MCF 10A (cell line): ENCODE measurements around the gene GRK6. TPM values are rescaled to one million over a fixed set of nuclear protein-coding genes. Genes with fewer than 3 reads are reported as not detected.

ENCODE experiments used
- BruUV-seq: library from RNA; stranded (reverse); fragments of 400-500 nt; replicated peaks from 2 replicates; lab custom pipeline; 2021; lab: Mats Ljungman, UMichigan
- CTCF ChIA-PET: fragments of 300-600 bp; sonication (Branson Sonifier 250); formaldehyde crosslinking; extraction: SDS; loops from one replicate; lab custom pipeline; 2021; ENCODE audit warnings: antibody characterized with exemption, inconsistent platforms; lab: Yijun Ruan, JAX
- POLR2A ChIA-PET: fragments of 300-600, 350-650 bp; sonication (Branson Sonifier 250); formaldehyde crosslinking; extraction: SDS; loops from one replicate; lab custom pipeline; 2020; ENCODE audit warnings: antibody characterized with exemption, inconsistent platforms; lab: Yijun Ruan, JAX
- DNase-seq: peaks from one replicate; pipeline ENCODE4 v3.0.0-alpha.2; 2018; ENCODE audit not compliant: unreplicated experiment
- H3K27ac Mint-ChIP-seq: one replicate; pipeline ENCODE4 v1.8.0; 2022; ENCODE audit warnings: mild to moderate bottlenecking, low read depth, mixed read lengths; ENCODE audit not compliant: unreplicated experiment
- H3K27me3 Mint-ChIP-seq: one replicate; pipeline ENCODE4 v1.8.0; 2022; ENCODE audit warnings: mixed read lengths; ENCODE audit not compliant: insufficient read depth, unreplicated experiment
- H3K36me3 Mint-ChIP-seq: one replicate; pipeline ENCODE4 v1.8.0; 2022; ENCODE audit warnings: mild to moderate bottlenecking, moderate library complexity, mixed read lengths; ENCODE audit not compliant: insufficient read depth, unreplicated experiment
- H3K4me1 Mint-ChIP-seq: one replicate; pipeline ENCODE4 v1.8.0; 2022; ENCODE audit warnings: mixed read lengths; ENCODE audit not compliant: insufficient read depth, unreplicated experiment
- H3K4me3 Mint-ChIP-seq: one replicate; pipeline ENCODE4 v1.8.0; 2022; ENCODE audit warnings: mild to moderate bottlenecking, moderate library complexity, mixed read lengths; ENCODE audit not compliant: unreplicated experiment
- H3K9me3 Mint-ChIP-seq: one replicate; pipeline ENCODE4 v1.8.0; 2022; ENCODE audit warnings: mixed read lengths; ENCODE audit not compliant: unreplicated experiment
- CTCF ChIP-seq: fragments of 200-600 bp; IDR thresholded peaks from one replicate; pipeline ENCODE4 v1.8.0; 2022; ENCODE audit warnings: antibody characterized with exemption, mild to moderate bottlenecking; ENCODE audit not compliant: unreplicated experiment
- intact Hi-C: fragments of 100-400 bp; cut with micrococcal nuclease; formaldehyde crosslinking; loops from 2 replicates; pipeline ENCODE4 v1.14.1; 2022
- total RNA-seq: library from RNA; stranded (reverse); gene quantifications from 2 replicates; pipeline ENCODE4 v1.2.3, GENCODE V29; 2022

The GRK6 gene
- total RNA-seq, 1 experiment from 2014 or later = 52.0 TPM

DNA sequence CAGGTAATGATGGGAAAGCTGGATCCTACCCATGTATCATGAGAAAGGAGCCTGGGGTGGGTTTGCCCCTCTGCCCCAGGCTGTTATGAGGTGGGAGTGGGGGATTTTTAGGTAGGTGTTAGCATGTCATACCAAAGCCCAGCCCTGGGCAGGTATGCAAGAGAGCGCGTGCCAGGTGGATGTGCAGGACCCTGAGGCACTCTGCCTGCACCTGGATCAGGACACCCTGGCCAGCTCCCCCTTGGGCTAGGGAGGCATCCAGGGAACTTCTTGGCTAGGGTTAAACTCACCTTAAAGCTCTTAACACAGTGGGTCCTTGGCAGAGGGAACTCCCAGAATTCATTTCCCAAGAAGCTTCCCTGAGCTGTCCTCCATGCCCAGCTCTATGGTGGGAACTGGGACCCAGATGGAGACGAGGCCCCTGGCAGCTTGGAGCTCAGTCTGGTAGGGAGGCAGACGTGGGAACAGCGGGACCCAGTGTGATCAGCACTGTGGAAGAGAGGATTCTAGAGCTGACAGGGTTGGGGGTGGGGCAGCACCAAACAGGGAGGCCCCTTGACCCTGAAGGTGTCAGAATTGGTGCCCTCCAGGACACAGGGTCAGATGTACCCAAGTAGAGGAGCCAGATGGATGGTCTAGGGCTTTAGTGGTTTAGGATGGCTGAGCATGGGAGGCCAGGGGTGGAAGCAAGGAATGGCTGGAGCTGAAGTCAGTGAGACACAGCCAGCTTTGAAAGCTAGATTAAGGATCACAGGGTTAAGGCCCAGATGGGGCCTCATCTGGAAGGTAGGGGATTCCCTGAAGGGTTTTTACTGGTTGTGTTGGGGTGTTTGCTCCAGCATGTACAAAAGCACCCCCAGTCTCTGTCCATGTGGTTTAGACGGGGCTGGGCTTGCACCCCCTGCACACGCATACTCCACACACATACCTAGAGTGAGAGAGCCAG lies 17.9 kb downstream of the GRK6 start:
- ChIA-PET CTCF (interaction anchor here (0.5 to 5.2 kb wide), 6 partner anchors 11 to 155 kb away, joined by 3 to 54 read pairs (median 24); partner anchors contain the start of gene GRK6), POLR2A (interaction anchor here (5.6 to 17.7 kb wide), 2 partner anchors 11 to 16 kb away, joined by 44 to 217 read pairs; partner anchors contain the start of gene GRK6)
- H3K9me3 Mint-ChIP-seq = no peaks in the 10 kb centered on the region
- peak overlapping the region; percentile 19 for H3K4me3 Mint-ChIP-seq
- BruUV-seq = no TSS peak
- intact Hi-C loops = no loop called here
- H3K27ac Mint-ChIP-seq = peak overlapping the region; percentile 37
- no peak for DNase-seq
- H3K27me3 Mint-ChIP-seq = no peaks in the 10 kb centered on the region
- no peak for TF ChIP-seq CTCF
- peaks cover 21% of the 10 kb centered on the region for H3K4me1 Mint-ChIP-seq
- H3K36me3 Mint-ChIP-seq = peaks cover 46% of the 10 kb centered on the region

DNA sequence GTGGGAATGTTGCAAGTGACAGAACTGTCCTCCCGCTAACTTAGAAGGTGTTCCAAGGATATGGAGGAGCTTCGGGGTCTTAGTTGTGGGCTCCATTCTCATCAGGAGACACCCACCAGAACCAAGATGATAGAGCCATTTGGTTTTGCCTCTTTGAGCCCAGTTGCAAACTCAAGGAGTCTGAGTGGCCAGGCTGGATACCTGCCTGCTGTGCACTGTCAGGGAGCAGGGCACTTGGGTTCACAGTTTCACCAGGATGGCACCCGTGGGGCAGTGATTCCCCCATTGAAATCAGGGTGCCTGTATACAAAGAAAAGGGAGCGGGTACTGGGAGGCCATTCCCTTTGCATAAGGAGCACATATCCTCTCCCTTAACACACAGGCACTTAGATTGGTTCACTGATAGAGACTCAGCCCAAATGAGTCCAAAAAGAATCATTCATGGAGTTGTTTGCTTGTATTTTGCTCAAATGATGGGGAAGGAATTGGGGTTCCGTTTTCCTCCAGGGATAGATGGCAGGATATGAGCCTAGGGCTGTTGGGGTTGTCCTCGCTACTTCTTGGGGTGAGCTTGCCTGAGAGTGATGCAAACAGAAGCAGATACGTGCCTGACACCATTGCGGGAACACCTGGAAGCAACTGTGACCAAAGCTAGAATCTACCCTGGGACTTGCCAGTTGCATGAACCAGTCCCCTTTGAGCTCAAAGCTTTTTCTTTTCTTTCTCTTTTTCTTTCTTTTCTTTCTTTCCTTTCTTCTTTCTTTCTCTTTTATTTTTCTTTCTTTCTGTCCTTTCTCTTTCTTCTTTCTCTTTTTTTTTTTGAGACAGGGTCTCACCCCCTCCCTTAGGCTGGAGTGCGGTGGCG lies 18.8 kb downstream of the GRK6 start:
- peak overlapping the region; percentile 75 for H3K4me3 Mint-ChIP-seq
- H3K27ac Mint-ChIP-seq = peak overlapping the region; percentile 37
- no peaks in the 10 kb centered on the region for H3K27me3 Mint-ChIP-seq
- intact Hi-C loops = no loop called here
- H3K4me1 Mint-ChIP-seq = peaks cover 21% of the 10 kb centered on the region
- TF ChIP-seq CTCF = no peak
- H3K9me3 Mint-ChIP-seq = no peaks in the 10 kb centered on the region
- BruUV-seq = TSS peak; percentile 31
- no peak for DNase-seq
- H3K36me3 Mint-ChIP-seq = peaks cover 38% of the 10 kb centered on the region
- ChIA-PET POLR2A (interaction anchor here (0.9 to 17.7 kb wide), 5 partner anchors 8 to 55 kb away, joined by 3 to 217 read pairs (median 44); partner anchors contain the start of genes GRK6 and PFN3), CTCF (interaction anchor here (0.5 to 13.2 kb wide), 9 partner anchors 10 to 136 kb away, joined by 3 to 277 read pairs (median 23); partner anchors contain the start of genes GRK6 and PFN3)

DNA sequence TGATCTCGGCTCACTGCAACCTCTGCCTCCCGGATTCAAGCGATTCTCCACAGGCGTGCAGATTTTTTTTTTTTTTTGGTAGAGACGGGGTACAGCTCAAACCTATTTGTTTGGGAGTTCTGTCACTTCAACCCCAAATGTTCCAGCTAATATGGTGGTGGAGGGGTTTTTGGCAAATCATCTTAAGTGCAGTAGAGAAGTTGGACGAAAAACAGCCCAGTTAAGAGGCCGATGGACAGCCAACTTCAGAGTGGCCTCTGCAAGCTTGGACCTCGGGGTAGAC lies 19.4 kb downstream of the GRK6 start:
- intact Hi-C loops = no loop called here
- peak overlapping the region; percentile 75 for H3K4me3 Mint-ChIP-seq

More for the DNA sequence above, 19.4 kb downstream of the GRK6 start:
- H3K36me3 Mint-ChIP-seq = peaks cover 42% of the 10 kb centered on the region
- peaks cover 21% of the 10 kb centered on the region for H3K4me1 Mint-ChIP-seq
- ChIA-PET CTCF (interaction anchor here (0.5 to 13.2 kb wide), 10 partner anchors 10 to 674 kb away, joined by 3 to 277 read pairs (median 6); partner anchors contain the start of genes GRK6 and PFN3), POLR2A (interaction anchor here (0.9 to 17.7 kb wide), 6 partner anchors 9 to 55 kb away, joined by 3 to 217 read pairs (median 24); partner anchors contain the start of genes GRK6 and PFN3)
- no peak overlapping the region for H3K27ac Mint-ChIP-seq
- no peaks in the 10 kb centered on the region for H3K27me3 Mint-ChIP-seq
- TF ChIP-seq CTCF = no peak
- no peak for DNase-seq
- no peaks in the 10 kb centered on the region for H3K9me3 Mint-ChIP-seq
- BruUV-seq = no TSS peak
